ENCODE measurements around the gene C5orf52.

C5orf52 gene

DNA sequence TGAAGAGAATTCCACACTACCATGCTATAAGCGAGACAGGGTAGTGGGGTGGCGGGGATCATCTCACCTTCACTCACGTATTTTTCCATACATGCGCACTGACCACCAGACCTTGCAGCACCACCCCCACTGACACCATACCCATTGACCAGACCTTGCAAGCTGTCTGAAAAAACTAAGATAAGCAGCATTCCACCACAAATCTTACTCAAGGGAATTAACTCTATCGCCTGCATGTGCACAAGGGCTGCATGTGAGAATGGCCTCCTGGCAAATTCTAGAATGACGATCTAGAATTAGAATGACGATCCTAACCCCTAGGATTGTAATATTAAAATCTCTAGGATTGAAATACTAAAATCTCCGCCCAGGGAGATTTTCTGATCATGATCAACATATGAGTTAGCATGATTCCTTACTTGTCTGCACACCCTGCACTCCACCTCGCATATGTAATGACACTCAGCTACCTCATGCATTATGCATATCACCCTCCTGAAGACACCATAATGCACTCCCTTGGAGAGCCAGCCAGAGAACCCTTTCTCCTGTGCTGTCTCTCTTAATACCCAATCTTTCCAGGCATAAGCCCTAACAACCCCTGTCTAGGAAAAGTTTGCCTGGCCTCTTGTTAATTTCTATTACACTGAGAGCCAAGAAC is 30.8 kb upstream of the C5orf52 start:
- Histone ChIP-seq H3K9ac (ENCODE audit: low read length) (no peak overlapping the region), H3K36me3 (replicated peaks; ENCODE audit: low read depth, low read length) (no peaks in the 10 kb centered on the region), H3K27me3 (ENCODE audit: low read depth, low read length) (no peaks in the 10 kb centered on the region), H3K27ac (ENCODE audit: low read length) (no peak overlapping the region), H4K20me1 (ENCODE audit: insufficient read depth, low read length) (no peaks in the 10 kb centered on the region), H3K79me2 (ENCODE audit: low read length) (no peaks in the 10 kb centered on the region), H3K4me1 (ENCODE audit: low read length) (no peaks in the 10 kb centered on the region), H3K9me3 (ENCODE audit: insufficient read depth, low read length) (no peaks in the 10 kb centered on the region), H2AFZ (ENCODE audit: low read depth, low read length) (no peak overlapping the region), H3K4me3 (ENCODE audit: low read length) (no peak overlapping the region), H3K4me2 (ENCODE audit: low read length) (no peak overlapping the region)
- no peak for TF ChIP-seq EZH2phosphoT487 (IDR thresholded peaks at IDR 0.05; ENCODE audit: low read depth)
- TF ChIP-seq, protein P1, sequence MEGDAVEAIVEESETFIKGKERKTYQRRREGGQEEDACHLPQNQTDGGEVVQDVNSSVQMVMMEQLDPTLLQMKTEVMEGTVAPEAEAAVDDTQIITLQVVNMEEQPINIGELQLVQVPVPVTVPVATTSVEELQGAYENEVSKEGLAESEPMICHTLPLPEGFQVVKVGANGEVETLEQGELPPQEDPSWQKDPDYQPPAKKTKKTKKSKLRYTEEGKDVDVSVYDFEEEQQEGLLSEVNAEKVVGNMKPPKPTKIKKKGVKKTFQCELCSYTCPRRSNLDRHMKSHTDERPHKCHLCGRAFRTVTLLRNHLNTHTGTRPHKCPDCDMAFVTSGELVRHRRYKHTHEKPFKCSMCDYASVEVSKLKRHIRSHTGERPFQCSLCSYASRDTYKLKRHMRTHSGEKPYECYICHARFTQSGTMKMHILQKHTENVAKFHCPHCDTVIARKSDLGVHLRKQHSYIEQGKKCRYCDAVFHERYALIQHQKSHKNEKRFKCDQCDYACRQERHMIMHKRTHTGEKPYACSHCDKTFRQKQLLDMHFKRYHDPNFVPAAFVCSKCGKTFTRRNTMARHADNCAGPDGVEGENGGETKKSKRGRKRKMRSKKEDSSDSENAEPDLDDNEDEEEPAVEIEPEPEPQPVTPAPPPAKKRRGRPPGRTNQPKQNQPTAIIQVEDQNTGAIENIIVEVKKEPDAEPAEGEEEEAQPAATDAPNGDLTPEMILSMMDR (IDR thresholded peaks at IDR 0.05; ENCODE audit: low read depth, low read length): no peak

DNA sequence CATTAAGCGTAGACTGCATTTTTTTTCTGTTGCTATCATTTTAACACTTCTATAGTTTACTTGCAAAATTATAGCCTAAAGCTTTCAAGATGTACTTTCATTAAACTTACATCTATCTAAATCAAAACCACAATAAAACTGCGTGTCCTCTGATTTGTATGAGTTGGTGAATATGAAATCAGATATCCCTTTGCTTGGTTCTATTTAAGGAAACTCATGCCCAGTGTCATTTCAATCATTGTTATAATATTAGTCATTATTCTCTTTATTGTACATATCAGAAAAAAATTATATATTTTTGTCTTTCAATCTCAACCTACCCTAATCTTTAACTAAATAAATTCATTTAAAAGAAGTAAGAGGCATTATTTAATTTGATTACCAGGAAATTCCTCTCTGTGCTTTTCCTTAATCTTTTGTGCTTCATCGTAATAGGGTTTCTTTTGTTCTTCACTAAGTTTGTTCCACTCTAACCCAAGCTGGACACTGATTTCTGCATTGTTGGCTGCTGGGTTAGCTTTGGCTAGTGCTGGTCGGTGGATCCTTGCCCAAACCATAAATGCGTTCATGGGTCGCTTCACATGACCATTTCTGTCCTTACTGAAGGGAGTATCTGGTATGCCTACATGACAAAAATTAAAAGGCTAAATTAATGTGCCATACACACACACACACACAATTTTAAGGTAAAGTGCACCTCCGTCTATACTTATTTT is 22.9 kb upstream of the C5orf52 start:
- H2AFZ ChIP-seq (ENCODE audit: low read depth, low read length): no peak overlapping the region
- no peak overlapping the region for H3K4me2 ChIP-seq (ENCODE audit: low read length)
- no peaks in the 10 kb centered on the region for H3K79me2 ChIP-seq (ENCODE audit: low read length)
- H3K9ac ChIP-seq (ENCODE audit: low read length): no peak overlapping the region
- H3K27ac ChIP-seq (ENCODE audit: low read length): no peak overlapping the region
- H4K20me1 ChIP-seq (ENCODE audit: insufficient read depth, low read length): no peaks in the 10 kb centered on the region
- H3K27me3 ChIP-seq (ENCODE audit: low read depth, low read length): no peaks in the 10 kb centered on the region
- no peak for TF ChIP-seq EZH2phosphoT487 (IDR thresholded peaks at IDR 0.05; ENCODE audit: low read depth)
- TF ChIP-seq, protein P1 (IDR thresholded peaks at IDR 0.05; ENCODE audit: low read depth, low read length): no peak
- no peaks in the 10 kb centered on the region for H3K36me3 ChIP-seq (replicated peaks; ENCODE audit: low read depth, low read length)
- H3K4me3 ChIP-seq (ENCODE audit: low read length): no peak overlapping the region
- no peaks in the 10 kb centered on the region; the same call in 1 of the 2 replicates for H3K4me1 ChIP-seq (ENCODE audit: low read length)
- no peaks in the 10 kb centered on the region for H3K9me3 ChIP-seq (ENCODE audit: insufficient read depth, low read length)

DNA sequence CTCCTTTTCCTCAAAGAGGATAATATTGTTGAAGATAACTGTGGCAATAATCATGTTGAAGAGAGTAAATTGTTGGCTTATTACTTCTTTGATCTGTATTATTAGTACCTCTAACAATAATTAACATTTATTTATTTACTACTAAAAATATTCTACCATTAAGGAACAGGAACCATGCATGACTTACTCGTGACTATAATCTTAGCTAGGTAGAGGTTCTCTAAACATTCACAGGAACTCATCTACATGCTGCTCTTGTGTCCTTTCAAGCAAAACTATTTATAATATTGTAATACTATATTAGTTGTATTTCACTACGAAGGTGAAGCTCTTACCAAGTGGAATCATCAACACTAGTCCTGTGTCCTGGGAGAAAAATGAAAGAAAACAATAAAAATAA is 22.2 kb upstream of the C5orf52 start:
- Histone ChIP-seq H3K36me3 (replicated peaks; ENCODE audit: low read depth, low read length) (no peaks in the 10 kb centered on the region), H3K79me2 (ENCODE audit: low read length) (no peaks in the 10 kb centered on the region), H3K4me1 (ENCODE audit: low read length) (no peaks in the 10 kb centered on the region; the same call in 1 of the 2 replicates), H3K9ac (ENCODE audit: low read length) (no peak overlapping the region), H3K4me2 (ENCODE audit: low read length) (no peak overlapping the region), H3K4me3 (ENCODE audit: low read length) (no peak overlapping the region), H4K20me1 (ENCODE audit: insufficient read depth, low read length) (no peaks in the 10 kb centered on the region), H2AFZ (ENCODE audit: low read depth, low read length) (no peak overlapping the region), H3K27ac (ENCODE audit: low read length) (no peak overlapping the region), H3K9me3 (ENCODE audit: insufficient read depth, low read length) (no peaks in the 10 kb centered on the region), H3K27me3 (ENCODE audit: low read depth, low read length) (no peaks in the 10 kb centered on the region)
- TF ChIP-seq EZH2phosphoT487 (IDR thresholded peaks at IDR 0.05; ENCODE audit: low read depth): no peak
- TF ChIP-seq, protein P1 (IDR thresholded peaks at IDR 0.05; ENCODE audit: low read depth, low read length): no peak

DNA sequence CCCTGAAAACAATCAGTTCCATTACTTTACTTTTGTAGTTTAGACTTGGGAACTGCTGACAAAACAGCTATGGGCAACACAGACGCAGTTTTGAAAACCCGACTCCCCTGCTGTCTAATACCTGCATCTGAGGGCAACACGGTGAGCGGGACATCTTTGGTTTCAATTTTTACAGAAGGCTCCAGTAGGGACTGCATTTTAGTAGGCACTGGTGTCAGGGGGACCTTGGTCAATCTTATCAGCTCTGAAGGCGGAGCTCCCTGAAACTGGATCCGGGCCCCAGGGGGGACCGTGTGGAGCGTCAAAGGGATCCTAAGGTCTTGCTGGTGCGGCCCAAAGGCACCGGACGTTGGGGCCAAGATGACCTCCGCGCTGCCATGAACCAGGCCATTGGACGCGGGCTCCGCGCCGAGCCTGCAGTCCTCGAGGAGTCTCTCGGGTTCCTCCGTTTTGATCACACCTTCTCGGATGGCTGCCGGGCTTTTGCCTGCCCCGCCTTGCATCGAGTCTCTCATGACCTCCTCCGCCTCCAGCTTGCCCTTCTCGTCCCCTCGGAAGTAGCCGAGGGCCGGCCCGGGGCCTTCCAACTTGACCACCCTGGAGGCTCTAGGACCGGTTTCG is 20.2 kb upstream of the C5orf52 start:
- no peak overlapping the region for H3K4me3 ChIP-seq (ENCODE audit: low read length)
- no peak overlapping the region for H3K9ac ChIP-seq (ENCODE audit: low read length)
- H3K27ac ChIP-seq (ENCODE audit: low read length): no peak overlapping the region
- no peaks in the 10 kb centered on the region for H3K36me3 ChIP-seq (replicated peaks; ENCODE audit: low read depth, low read length)
- no peaks in the 10 kb centered on the region for H4K20me1 ChIP-seq (ENCODE audit: insufficient read depth, low read length)
- no peak overlapping the region for H2AFZ ChIP-seq (ENCODE audit: low read depth, low read length)
- H3K9me3 ChIP-seq (ENCODE audit: insufficient read depth, low read length): 0 out of 2 replicates have a peak, but pooled peaks cover 4% of the 10 kb centered on the region
- no peaks in the 10 kb centered on the region for H3K79me2 ChIP-seq (ENCODE audit: low read length)
- TF ChIP-seq, protein P1 (IDR thresholded peaks at IDR 0.05; ENCODE audit: low read depth, low read length): no peak
- TF ChIP-seq EZH2phosphoT487 (IDR thresholded peaks at IDR 0.05; ENCODE audit: low read depth): no peak
- H3K27me3 ChIP-seq (ENCODE audit: low read depth, low read length): no peaks in the 10 kb centered on the region
- H3K4me1 ChIP-seq (ENCODE audit: low read length): no peaks in the 10 kb centered on the region; the same call in 1 of the 2 replicates
- no peak overlapping the region for H3K4me2 ChIP-seq (ENCODE audit: low read length)
